ENCODE data around the gene KIRREL3.

GRCh38 chr11:126409620-126409985, 591.0 kb downstream of the KIRREL3 start:
- TF ChIP-seq, protein P1, sequence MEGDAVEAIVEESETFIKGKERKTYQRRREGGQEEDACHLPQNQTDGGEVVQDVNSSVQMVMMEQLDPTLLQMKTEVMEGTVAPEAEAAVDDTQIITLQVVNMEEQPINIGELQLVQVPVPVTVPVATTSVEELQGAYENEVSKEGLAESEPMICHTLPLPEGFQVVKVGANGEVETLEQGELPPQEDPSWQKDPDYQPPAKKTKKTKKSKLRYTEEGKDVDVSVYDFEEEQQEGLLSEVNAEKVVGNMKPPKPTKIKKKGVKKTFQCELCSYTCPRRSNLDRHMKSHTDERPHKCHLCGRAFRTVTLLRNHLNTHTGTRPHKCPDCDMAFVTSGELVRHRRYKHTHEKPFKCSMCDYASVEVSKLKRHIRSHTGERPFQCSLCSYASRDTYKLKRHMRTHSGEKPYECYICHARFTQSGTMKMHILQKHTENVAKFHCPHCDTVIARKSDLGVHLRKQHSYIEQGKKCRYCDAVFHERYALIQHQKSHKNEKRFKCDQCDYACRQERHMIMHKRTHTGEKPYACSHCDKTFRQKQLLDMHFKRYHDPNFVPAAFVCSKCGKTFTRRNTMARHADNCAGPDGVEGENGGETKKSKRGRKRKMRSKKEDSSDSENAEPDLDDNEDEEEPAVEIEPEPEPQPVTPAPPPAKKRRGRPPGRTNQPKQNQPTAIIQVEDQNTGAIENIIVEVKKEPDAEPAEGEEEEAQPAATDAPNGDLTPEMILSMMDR (conservative IDR thresholded peaks at IDR 0.05): no peak
- no peak for TF ChIP-seq EZH2 (IDR thresholded peaks at IDR 0.05; ENCODE audit: low read depth)
